Breast epithelium (tissue), 3 donors: Measurements from ENCODE around the gene C19orf47.

Experiments used
- POLR2A ChIP-seq: fragments of 450-650 bp; IDR thresholded peaks from one replicate; pipeline ENCODE4 v1.6.1; 2016; ENCODE audit warnings: antibody characterized with exemption, mild to moderate bottlenecking, moderate library complexity
- TF ChIP-seq, protein P1 (sequence below), 3 donors: fragments of 450-650 bp; IDR thresholded peaks; one replicate each; pipeline ENCODE4 v1.5.1; 2016 to 2017; ENCODE audit warnings: antibody characterized with exemption in 3 of 3, mild to moderate bottlenecking in 3 of 3, moderate library complexity in 3 of 3

DNA sequence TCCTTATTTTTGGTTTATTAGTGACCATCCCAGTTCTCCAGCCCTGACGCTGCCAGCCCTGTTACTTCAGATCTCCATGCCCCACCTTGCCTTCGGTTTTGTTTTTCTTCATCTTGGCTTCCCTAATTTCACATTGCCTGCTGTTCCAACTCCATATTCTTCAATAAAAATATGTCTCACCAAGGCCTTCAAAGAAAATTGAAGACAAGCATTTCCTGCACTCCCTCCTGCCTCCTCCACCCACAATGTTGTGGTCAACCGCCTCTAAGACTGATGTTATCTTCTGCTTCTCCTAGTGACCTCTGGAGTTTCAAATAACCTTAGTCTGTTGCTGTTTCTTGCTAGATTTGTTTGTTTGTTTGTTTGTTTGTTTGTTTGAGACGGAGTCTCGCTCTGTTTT lies 14.9 kb upstream of the C19orf47 start:
- TF ChIP-seq, protein P1, sequence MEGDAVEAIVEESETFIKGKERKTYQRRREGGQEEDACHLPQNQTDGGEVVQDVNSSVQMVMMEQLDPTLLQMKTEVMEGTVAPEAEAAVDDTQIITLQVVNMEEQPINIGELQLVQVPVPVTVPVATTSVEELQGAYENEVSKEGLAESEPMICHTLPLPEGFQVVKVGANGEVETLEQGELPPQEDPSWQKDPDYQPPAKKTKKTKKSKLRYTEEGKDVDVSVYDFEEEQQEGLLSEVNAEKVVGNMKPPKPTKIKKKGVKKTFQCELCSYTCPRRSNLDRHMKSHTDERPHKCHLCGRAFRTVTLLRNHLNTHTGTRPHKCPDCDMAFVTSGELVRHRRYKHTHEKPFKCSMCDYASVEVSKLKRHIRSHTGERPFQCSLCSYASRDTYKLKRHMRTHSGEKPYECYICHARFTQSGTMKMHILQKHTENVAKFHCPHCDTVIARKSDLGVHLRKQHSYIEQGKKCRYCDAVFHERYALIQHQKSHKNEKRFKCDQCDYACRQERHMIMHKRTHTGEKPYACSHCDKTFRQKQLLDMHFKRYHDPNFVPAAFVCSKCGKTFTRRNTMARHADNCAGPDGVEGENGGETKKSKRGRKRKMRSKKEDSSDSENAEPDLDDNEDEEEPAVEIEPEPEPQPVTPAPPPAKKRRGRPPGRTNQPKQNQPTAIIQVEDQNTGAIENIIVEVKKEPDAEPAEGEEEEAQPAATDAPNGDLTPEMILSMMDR (IDR thresholded peaks at IDR 0.05): no peak
- no peak for TF ChIP-seq POLR2A
